ENCODE measurements around the gene ZFYVE28.
"Not testable (repeated sequence)": the region's sequence is repeated elsewhere in the genome, so short reads cannot be mapped to it uniquely, and the experiment has no call there.

ZFYVE28 gene

GRCh38 chr4:2243681-2244380 lies 174.6 kb downstream of the ZFYVE28 start:
- DNase-seq: peak; percentile 53 to 63

GRCh38 chr4:2241410-2242353 lies 176.8 kb downstream of the ZFYVE28 start, which contains the start of the genes HAUS3 and POLN:
Gene HAUS3 (minus strand): TSS chr4:2242121. CDS start chr4:2240946, 1,175 bp downstream.
Gene POLN (minus strand): TSS chr4:2242121. CDS start chr4:2229231, 12,890 bp downstream.
- peak; percentile 94 for DNase-seq

GRCh38 chr4:2241003-2241402 lies 177.4 kb downstream of the ZFYVE28 start:
- no peak for DNase-seq

GRCh38 chr4:2236944-2237666 lies 181.3 kb downstream of the ZFYVE28 start:
- no peak for DNase-seq

DNA sequence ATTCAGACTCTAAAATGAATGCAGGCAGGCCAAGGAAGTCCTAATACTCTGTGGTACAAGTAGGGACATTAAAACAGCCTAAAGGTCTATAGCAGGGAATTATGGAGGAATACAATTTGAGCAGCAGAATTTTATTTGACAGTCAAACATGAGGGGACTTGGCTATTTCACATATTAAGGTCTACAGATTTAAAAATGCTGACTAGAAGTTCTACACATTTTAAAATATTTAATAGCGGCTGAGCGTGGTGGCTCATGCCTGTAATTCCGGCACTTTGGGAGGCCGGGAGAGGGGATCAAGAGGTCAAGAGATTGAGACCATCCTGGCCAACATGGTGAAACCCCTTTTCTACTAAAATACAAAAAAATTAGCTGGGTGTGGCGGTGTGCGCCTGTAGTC lies 187.4 kb downstream of the ZFYVE28 start:
- DNase-seq: no peak

DNA sequence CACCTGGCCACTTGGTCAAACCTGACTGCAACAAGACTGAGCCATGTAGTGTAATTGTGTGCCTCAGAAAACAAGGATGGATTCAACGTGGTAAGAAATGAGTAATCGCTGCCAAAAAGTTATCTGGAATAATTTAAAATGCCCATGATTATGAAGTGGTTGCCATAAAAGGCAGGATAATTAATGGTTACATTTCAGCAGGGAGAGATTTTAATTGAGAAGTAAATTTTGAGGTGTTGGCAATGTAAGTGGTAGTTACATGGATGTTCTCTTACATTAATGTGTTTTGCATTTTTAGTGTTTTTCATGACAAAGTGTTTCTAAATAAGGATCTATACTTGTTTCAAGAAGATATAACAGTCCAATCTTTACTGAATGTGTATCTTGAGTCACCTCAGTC lies 192.2 kb downstream of the ZFYVE28 start:
- DNase-seq: no peak

DNA sequence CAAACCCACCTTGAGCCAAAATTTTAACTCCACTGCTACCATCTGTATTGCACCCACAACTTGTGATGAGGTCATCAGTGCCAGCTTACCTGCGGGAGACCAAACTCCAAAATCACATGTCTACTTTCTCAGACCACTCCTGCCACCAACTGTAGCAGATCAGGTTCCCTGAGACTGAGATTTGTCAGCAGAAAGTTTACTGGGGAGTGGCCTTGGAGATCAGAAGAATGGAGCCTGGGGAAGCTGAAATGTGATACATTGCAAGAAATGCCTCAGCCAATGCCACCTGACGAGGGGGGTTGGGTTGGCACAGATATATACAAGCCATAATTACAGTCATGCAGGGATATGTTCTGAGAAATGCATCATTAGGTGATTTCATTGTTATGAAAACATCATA lies 195.6 kb downstream of the ZFYVE28 start:
- no peak for DNase-seq

DNA sequence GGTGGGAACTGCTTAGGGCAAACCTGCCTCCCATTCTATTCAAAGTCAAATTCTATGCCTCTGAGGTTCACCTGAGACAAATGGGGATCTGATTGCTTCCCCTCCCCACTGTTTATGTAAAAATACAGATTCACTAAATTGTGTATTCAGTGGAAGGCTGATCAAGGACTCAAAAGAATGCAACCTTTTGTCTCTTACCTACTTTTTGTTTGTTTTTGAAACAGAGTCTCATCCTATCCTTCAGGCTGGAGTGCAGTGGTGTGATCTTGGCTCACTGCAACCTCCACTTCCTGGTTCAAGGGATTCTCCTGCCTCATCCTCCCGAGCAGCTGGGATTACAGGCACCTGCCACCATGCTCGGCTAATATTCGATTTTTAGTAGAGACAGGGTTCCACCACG lies 197.1 kb downstream of the ZFYVE28 start:
- DNase-seq: not testable (repeated sequence)

- peak; percentile 75 to 84 for DNase-seq
Measured at GRCh38 chr4:2220016-2220630, 198.3 kb downstream of the ZFYVE28 start.

Measured in Kasumi-1 (cell line).